ENCODE results near the gene PUDP. TPM values are rescaled to one million over a fixed set of nuclear protein-coding genes. Genes with fewer than 3 reads are reported as not detected.
A peak's percentile ranks its signal among the peaks of the same experiment; 100 is the strongest.

The PUDP gene
- total RNA-seq, result 75.0 and 75.8 TPM in 2 replicates
- long read RNA-seq, transcript PUDP-201 (4 exons, 2,140 nt), result major isoform, 269 of 337 reads
- long read RNA-seq, partial matches to known transcripts, result 55 of 337 reads
- long read RNA-seq, other reads (novel, unspliced or antisense), result 10 of 337 reads

- Mint-ChIP-seq H3K36me3 (ENCODE audit: low read depth) (no peaks in the 10 kb centered on the region), H3K4me3 (peak within 1 kb of the TSS; percentile 96), H3K9me3 (no peaks in the 10 kb centered on the region), H3K27ac (ENCODE audit: unreplicated experiment) (peak within 1 kb of the TSS; percentile 86), H3K27me3 (ENCODE audit: low read depth) (no peaks in the 10 kb centered on the region), H3K4me1 (peaks cover 23% of the 10 kb centered on the region)
- DNase-seq (ENCODE audit: low read depth, low spot score), result peak; percentile 85
- peak; percentile 46 for TF ChIP-seq CTCF (conservative IDR thresholded peaks at IDR 0.05)
These were observed at the start of gene PUDP for GRCh38 chrX:7147978-7148854. TSS of gene PUDP (minus strand) at chrX:7148153. CDS start at chrX:7148113, 40 bp downstream.

GRCh38 chrX:7194606-7195005 lies 46.7 kb upstream of the PUDP start:
- no peak for TF ChIP-seq CTCF (conservative IDR thresholded peaks at IDR 0.05)
- H3K36me3 Mint-ChIP-seq (ENCODE audit: low read depth), result peaks cover 2% of the 10 kb centered on the region
- DNase-seq (ENCODE audit: low read depth, low spot score), result no peak
- H3K4me1 Mint-ChIP-seq, result peaks cover 17% of the 10 kb centered on the region
- no peak overlapping the region for H3K27ac Mint-ChIP-seq (ENCODE audit: unreplicated experiment)
- H3K4me3 Mint-ChIP-seq, result no peak overlapping the region
- H3K27me3 Mint-ChIP-seq (ENCODE audit: low read depth), result no peaks in the 10 kb centered on the region
- H3K9me3 Mint-ChIP-seq, result peaks cover 2% of the 10 kb centered on the region

- Mint-ChIP-seq H3K36me3 (ENCODE audit: low read depth) (peaks cover 2% of the 10 kb centered on the region), H3K4me1 (peaks cover 14% of the 10 kb centered on the region), H3K27ac (ENCODE audit: unreplicated experiment) (no peak overlapping the region), H3K4me3 (no peak overlapping the region), H3K27me3 (ENCODE audit: low read depth) (no peaks in the 10 kb centered on the region), H3K9me3 (peaks cover 3% of the 10 kb centered on the region)
- no peak for DNase-seq (ENCODE audit: low read depth, low spot score)
- no peak for TF ChIP-seq CTCF (conservative IDR thresholded peaks at IDR 0.05)
These were observed 44.9 kb upstream of the PUDP start for GRCh38 chrX:7192871-7193270.

- H3K27ac Mint-ChIP-seq (ENCODE audit: unreplicated experiment), result no peak overlapping the region
- peaks cover 3% of the 10 kb centered on the region for H3K9me3 Mint-ChIP-seq
- TF ChIP-seq CTCF (conservative IDR thresholded peaks at IDR 0.05), result peak; percentile 35
- no peak overlapping the region for H3K4me3 Mint-ChIP-seq
- peaks cover 2% of the 10 kb centered on the region for H3K36me3 Mint-ChIP-seq (ENCODE audit: low read depth)
- no peaks in the 10 kb centered on the region for H3K27me3 Mint-ChIP-seq (ENCODE audit: low read depth)
- no peak for DNase-seq (ENCODE audit: low read depth, low spot score)
- H3K4me1 Mint-ChIP-seq, result peaks cover 13% of the 10 kb centered on the region
These were observed 43.7 kb upstream of the PUDP start for GRCh38 chrX:7191681-7192110.

GRCh38 chrX:7190157-7190556 lies 42.2 kb upstream of the PUDP start:
- H3K9me3 Mint-ChIP-seq, result peaks cover 7% of the 10 kb centered on the region
- no peak overlapping the region for H3K27ac Mint-ChIP-seq (ENCODE audit: unreplicated experiment)
- no peak overlapping the region for H3K4me3 Mint-ChIP-seq
- peaks cover 13% of the 10 kb centered on the region for H3K4me1 Mint-ChIP-seq
- H3K36me3 Mint-ChIP-seq (ENCODE audit: low read depth), result peaks cover 2% of the 10 kb centered on the region
- TF ChIP-seq CTCF (conservative IDR thresholded peaks at IDR 0.05), result no peak
- DNase-seq (ENCODE audit: low read depth, low spot score), result no peak
- no peaks in the 10 kb centered on the region for H3K27me3 Mint-ChIP-seq (ENCODE audit: low read depth)
